ENCODE results near the gene GTPBP2.

DNA sequence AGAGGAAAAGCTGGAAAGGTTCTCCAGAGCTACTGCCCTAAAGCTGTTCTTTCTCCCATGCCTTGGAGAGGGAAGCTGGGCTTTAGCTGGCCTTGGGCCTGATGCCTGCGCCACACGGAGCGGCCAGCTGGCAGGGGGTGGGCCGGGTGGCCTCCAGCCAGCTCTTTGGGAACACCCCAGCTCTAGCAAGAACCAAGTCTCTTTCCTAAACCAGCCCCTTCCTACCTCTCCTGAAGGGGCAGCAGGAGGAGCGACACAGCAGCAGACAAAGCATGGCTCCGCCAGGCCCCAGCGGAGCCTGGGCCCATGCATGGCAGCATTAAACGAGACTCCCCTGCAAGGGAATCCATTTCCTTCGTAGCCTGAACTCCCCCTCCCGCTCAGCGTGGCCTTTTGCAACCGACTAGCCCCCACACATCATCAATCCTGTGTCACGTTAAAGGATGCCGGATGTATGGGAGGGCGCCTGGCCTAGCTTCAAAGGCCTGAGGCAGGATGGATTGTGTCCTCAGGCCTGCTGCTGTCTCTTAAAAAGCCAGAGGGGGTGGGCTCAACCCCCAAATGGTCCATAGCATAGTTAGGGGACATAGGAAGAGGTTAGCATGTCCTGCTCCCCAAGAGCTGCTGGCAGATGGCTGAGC, 44.5 kb upstream of the GTPBP2 start:
- TF ChIP-seq CTCF (IDR thresholded peaks at IDR 0.05) (no peak), ZBTB21 (CRISPR knock-in tag; IDR thresholded peaks at IDR 0.05; ENCODE audit: borderline replicate concordance) (no peak), USF1 (CRISPR knock-in tag; IDR thresholded peaks at IDR 0.05) (no peak)
- TF ChIP-seq, protein P1, sequence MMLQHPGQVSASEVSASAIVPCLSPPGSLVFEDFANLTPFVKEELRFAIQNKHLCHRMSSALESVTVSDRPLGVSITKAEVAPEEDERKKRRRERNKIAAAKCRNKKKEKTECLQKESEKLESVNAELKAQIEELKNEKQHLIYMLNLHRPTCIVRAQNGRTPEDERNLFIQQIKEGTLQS (CRISPR knock-in tag; conservative IDR thresholded peaks at IDR 0.05) = no peak
